GM21360 (cell line): ENCODE data around the gene KRTAP25-1.

ENCODE experiments used
- ATAC-seq: cut with Tn5 transposase; IDR thresholded peaks from one replicate; pipeline ENCODE4 v1.9.1; 2021; ENCODE audit warnings: mild to moderate bottlenecking, moderate library complexity; ENCODE audit not compliant: unreplicated experiment

The KRTAP25-1 gene

GRCh38 chr21:30251781-30252180 is 37.5 kb downstream of the KRTAP25-1 start:
- ATAC-seq = no peak

GRCh38 chr21:30249936-30250335 is 39.4 kb downstream of the KRTAP25-1 start:
- no peak for ATAC-seq

GRCh38 chr21:30248844-30249243 is 40.5 kb downstream of the KRTAP25-1 start:
- no peak for ATAC-seq

GRCh38 chr21:30245061-30245460 is 44.3 kb downstream of the KRTAP25-1 start:
- ATAC-seq = no peak

GRCh38 chr21:30243691-30244090 is 45.6 kb downstream of the KRTAP25-1 start:
- ATAC-seq = no peak

GRCh38 chr21:30240661-30241060 is 48.7 kb downstream of the KRTAP25-1 start:
- ATAC-seq = no peak
